VCaP (cell line): ENCODE measurements around the gene ETF1.

Experiments used
- H3K27ac ChIP-seq: fragments of 450-650 bp; 2 replicates; pipeline ENCODE4 v1.5.1; 2017
- TF ChIP-seq, protein P1 (sequence below): fragments of 450-650 bp; conservative IDR thresholded peaks from 2 replicates; pipeline ENCODE4 v1.5.1; 2017; ENCODE audit warnings: mild to moderate bottlenecking, moderate library complexity

The ETF1 gene

GRCh38 chr5:138466900-138467710, 75.9 kb downstream of the ETF1 start:
- TF ChIP-seq, protein P1, sequence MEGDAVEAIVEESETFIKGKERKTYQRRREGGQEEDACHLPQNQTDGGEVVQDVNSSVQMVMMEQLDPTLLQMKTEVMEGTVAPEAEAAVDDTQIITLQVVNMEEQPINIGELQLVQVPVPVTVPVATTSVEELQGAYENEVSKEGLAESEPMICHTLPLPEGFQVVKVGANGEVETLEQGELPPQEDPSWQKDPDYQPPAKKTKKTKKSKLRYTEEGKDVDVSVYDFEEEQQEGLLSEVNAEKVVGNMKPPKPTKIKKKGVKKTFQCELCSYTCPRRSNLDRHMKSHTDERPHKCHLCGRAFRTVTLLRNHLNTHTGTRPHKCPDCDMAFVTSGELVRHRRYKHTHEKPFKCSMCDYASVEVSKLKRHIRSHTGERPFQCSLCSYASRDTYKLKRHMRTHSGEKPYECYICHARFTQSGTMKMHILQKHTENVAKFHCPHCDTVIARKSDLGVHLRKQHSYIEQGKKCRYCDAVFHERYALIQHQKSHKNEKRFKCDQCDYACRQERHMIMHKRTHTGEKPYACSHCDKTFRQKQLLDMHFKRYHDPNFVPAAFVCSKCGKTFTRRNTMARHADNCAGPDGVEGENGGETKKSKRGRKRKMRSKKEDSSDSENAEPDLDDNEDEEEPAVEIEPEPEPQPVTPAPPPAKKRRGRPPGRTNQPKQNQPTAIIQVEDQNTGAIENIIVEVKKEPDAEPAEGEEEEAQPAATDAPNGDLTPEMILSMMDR = no peak
- H3K27ac ChIP-seq = peak overlapping the region; percentile 99

DNA sequence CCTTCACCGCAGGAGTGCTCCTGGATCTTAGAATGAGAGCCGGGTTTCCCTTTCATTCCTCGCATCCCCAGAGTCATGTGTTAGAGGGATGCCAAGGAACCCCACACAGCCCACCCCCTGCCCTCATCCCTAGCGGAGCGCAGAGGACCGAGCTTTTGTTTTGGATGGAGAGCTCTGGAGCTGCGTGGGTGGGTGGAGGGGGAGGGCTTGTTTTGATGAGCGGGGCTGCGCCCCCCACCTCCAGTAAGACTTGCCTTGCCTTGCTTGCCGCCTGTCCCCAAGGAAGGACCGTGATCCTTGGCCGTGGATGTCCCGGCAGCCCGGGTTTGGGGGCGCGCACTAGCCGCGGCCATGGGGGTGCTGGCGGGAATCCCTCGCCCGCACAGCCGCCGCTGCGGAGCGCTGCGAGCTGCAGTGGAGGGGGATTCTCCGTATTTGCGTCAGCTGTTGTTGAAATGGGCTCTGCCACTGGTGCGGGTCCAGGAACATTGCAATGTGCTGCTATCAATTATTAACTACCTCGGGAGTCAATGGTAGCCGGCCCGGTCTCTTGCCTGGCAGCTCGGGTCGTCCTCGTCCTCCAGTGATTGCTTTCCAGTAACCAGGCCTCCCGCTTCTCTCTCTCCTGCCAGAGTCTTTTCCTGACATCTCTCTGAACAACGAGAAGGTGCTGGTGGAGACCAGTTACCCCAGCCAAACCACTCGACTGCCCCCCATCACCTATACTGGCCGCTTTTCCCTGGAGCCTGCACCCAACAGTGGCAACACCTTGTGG, 76.7 kb downstream of the ETF1 start:
- H3K27ac ChIP-seq = peak overlapping the region; percentile 99
- TF ChIP-seq, protein P1 = 0 out of 2 replicates have a peak, but pooled peaks have one; percentile 10

GRCh38 chr5:138465261-138466124, 77.5 kb downstream of the ETF1 start, which contains the start of gene EGR1:
Gene EGR1, plus strand, starts transcription at chr5:138465479. Its CDS starts 283 bp downstream, at chr5:138465762.
- H3K27ac ChIP-seq = peak within 1 kb of the TSS; percentile 99
- TF ChIP-seq, protein P1 = peak; percentile 16; the same call in 1 of the 2 replicates

- H3K27ac ChIP-seq = peak overlapping the region; percentile 99
- TF ChIP-seq, protein P1 = peak; percentile 24
Observed at GRCh38 chr5:138464388-138465260, 78.4 kb downstream of the ETF1 start.

DNA sequence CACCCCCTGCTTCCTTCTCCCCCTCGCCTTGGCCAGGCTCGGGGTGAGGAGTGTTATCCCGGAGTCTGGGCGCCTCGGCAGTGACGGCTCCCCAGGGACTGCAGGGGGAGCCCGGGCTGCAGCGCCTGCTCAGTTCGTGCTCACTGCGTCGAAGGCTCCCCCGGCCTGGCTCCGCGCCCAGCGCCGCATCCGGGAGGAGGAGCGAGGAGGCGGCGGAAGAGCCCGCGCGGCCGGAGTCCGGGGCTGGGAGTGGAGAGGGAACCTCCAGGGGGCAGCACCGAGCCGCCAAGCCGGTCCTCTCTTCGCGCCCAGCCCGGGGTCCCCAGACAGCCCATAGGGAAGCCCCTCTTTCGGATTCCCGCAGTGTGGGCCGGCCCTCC, 79.0 kb downstream of the ETF1 start:
- H3K27ac ChIP-seq = peak overlapping the region; percentile 99
- TF ChIP-seq, protein P1 = peak; percentile 100

DNA sequence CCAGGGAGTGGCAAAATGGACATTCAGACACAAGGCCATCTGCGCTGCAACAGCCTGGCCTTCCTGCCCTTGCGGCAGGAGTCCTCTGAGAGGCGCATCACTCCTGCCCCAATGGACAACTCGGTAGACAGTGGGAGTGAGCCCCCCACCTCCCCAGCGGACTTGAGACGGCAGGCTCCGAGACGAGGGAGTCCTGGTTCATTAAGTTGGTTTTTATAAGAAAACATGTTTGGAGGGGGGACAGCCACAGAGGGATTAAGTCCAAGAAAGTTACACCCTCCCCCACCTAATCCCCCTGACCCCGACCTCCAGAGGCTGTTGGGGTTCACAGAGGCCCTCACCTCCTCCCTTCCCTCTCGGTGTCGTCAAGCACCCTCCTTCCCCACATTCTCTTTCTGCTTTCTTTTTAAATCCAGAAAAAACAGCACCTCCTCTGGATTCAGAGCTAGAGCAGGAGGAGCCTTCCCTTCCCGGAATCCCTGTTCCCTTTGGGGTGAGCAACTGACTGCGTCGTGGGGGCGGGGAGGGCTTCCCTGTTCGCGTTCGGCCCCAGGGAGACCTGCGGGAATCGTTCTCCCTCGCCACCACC, 79.5 kb downstream of the ETF1 start:
- H3K27ac ChIP-seq = peak overlapping the region; percentile 99

More for the DNA sequence above, 79.5 kb downstream of the ETF1 start:
- TF ChIP-seq, protein P1 = no peak
